ENCODE data around the gene CYP39A1.

GRCh38 chr6:46629691-46630090, 22.9 kb downstream of the CYP39A1 start:
- TF ChIP-seq EZH2 (IDR thresholded peaks at IDR 0.05; ENCODE audit: low read length, missing control alignments) (no peak), CTCF (conservative IDR thresholded peaks at IDR 0.05 in 1 of 2, IDR thresholded peaks at IDR 0.05 in 1 of 2; ENCODE audit: low read depth in 1 of 2, low read length in 2 of 2) (no peak)

All from fibroblast of lung (primary cell).